ENCODE data around the gene SMPDL3A.

SMPDL3A gene

GRCh38 chr6:122775975-122776374, 13.1 kb upstream of the SMPDL3A start:
- no peak for DNase-seq (ENCODE audit: low read depth)
- no peak for TF ChIP-seq CTCF (conservative IDR thresholded peaks at IDR 0.05; ENCODE audit: control insufficient read depth, insufficient read depth, low read depth, low read length)
- no peak overlapping the region for H3K4me3 ChIP-seq (ENCODE audit: control insufficient read depth, low read depth, low read length)

GRCh38 chr6:122778302-122778701, 10.8 kb upstream of the SMPDL3A start:
- no peak for TF ChIP-seq CTCF (conservative IDR thresholded peaks at IDR 0.05; ENCODE audit: control insufficient read depth, insufficient read depth, low read depth, low read length)
- no peak overlapping the region for H3K4me3 ChIP-seq (ENCODE audit: control insufficient read depth, low read depth, low read length)
- no peak for DNase-seq (ENCODE audit: low read depth)

GRCh38 chr6:122778985-122779661, 9.9 kb upstream of the SMPDL3A start:
- no peak overlapping the region for H3K4me3 ChIP-seq (ENCODE audit: control insufficient read depth, low read depth, low read length)

GRCh38 chr6:122779667-122780066, 9.4 kb upstream of the SMPDL3A start, which contains the start of gene FABP7:
FABP7 (plus strand) TSS chr6:122779716; CDS start chr6:122779795, 79 bp downstream.
- TF ChIP-seq CTCF (conservative IDR thresholded peaks at IDR 0.05; ENCODE audit: control insufficient read depth, insufficient read depth, low read depth, low read length): no peak
- DNase-seq (ENCODE audit: low read depth): no peak
- no peak within 1 kb of the TSS for H3K4me3 ChIP-seq (ENCODE audit: control insufficient read depth, low read depth, low read length)

More at GRCh38 chr6:122778985-122779661, 9.9 kb upstream of the SMPDL3A start:
- no peak for TF ChIP-seq CTCF (conservative IDR thresholded peaks at IDR 0.05; ENCODE audit: control insufficient read depth, insufficient read depth, low read depth, low read length)
- no peak for DNase-seq (ENCODE audit: low read depth)

- no peak overlapping the region for H3K4me3 ChIP-seq (ENCODE audit: control insufficient read depth, low read depth, low read length)
- no peak for TF ChIP-seq CTCF (conservative IDR thresholded peaks at IDR 0.05; ENCODE audit: control insufficient read depth, insufficient read depth, low read depth, low read length)
- DNase-seq (ENCODE audit: low read depth): no peak
Observed at GRCh38 chr6:122780114-122780513, 8.9 kb upstream of the SMPDL3A start.

- no peak for DNase-seq (ENCODE audit: low read depth)
- H3K4me3 ChIP-seq (ENCODE audit: control insufficient read depth, low read depth, low read length): no peak overlapping the region
- TF ChIP-seq CTCF (conservative IDR thresholded peaks at IDR 0.05; ENCODE audit: control insufficient read depth, insufficient read depth, low read depth, low read length): no peak
Observed at GRCh38 chr6:122781716-122782115, 7.3 kb upstream of the SMPDL3A start.
